A673 (cell line): ENCODE data around the gene CA5B. TPM values are rescaled to one million over a fixed set of nuclear protein-coding genes. Genes with fewer than 3 reads are reported as not detected.
"Not testable (repeated sequence)": the region's sequence is repeated elsewhere in the genome, so short reads cannot be mapped to it uniquely, and the experiment has no call there.

Experiments used
- BruUV-seq: library from RNA; stranded (reverse); fragments of 400-500 nt; replicated peaks from 2 replicates; lab custom pipeline; 2021; lab: Mats Ljungman, UMichigan
- CTCF ChIA-PET: fragments of 300-600 bp; sonication (Branson Sonifier 250); formaldehyde crosslinking; loops from one replicate; lab custom pipeline; 2022; ENCODE audit warnings: antibody characterized with exemption; lab: Charles Lee
- POLR2A ChIA-PET: fragments of 300-600 bp; sonication (Branson Sonifier 250); formaldehyde crosslinking; loops from one replicate; lab custom pipeline; 2022; ENCODE audit warnings: antibody characterized with exemption; ENCODE audit not compliant: low non-redundant PET; lab: Charles Lee
- DNase-seq: peaks from one replicate; pipeline ENCODE4 v3.0.0-alpha.2; 2015; ENCODE audit warnings: low spot score
- H3K27ac ChIP-seq: fragments of 200-600 bp; sonication (generic); 2 replicates; pipeline ENCODE4 v1.5.1; 2016; ENCODE audit warnings: mixed run types, low read depth, mild to moderate bottlenecking, mixed read lengths, antibody characterized with exemption, low read length; ENCODE audit not compliant: poor library complexity, severe bottlenecking
- H3K27me3 ChIP-seq: fragments of 200-600 bp; sonication (generic); replicated peaks from 2 replicates; pipeline ENCODE4 v1.6.1; 2017; ENCODE audit warnings: mixed run types, low read depth, mild to moderate bottlenecking, mixed read lengths, antibody characterized with exemption, low read length; ENCODE audit not compliant: insufficient read depth, poor library complexity
- H3K36me3 ChIP-seq: fragments of 200-600 bp; sonication (generic); 2 replicates; pipeline ENCODE4 v1.6.1; 2016; ENCODE audit warnings: mixed run types, mild to moderate bottlenecking, mixed read lengths, antibody characterized with exemption, low read length; ENCODE audit not compliant: insufficient read depth, poor library complexity, severe bottlenecking
- H3K4me1 ChIP-seq: fragments of 200-600 bp; sonication (generic); 2 replicates; pipeline ENCODE4 v1.6.1; 2017; ENCODE audit warnings: mixed run types, mild to moderate bottlenecking, mixed read lengths, antibody characterized with exemption, low read length; ENCODE audit not compliant: insufficient read depth, poor library complexity, severe bottlenecking
- H3K4me3 ChIP-seq: fragments of 200-600 bp; sonication (generic); 2 replicates; pipeline ENCODE4 v1.5.1; 2016; ENCODE audit warnings: low read depth, mixed run types, mild to moderate bottlenecking, mixed read lengths, low read length; ENCODE audit not compliant: poor library complexity, severe bottlenecking
- H3K9me3 ChIP-seq: fragments of 200-600 bp; sonication (generic); 2 replicates; pipeline ENCODE4 v1.6.1; 2016; ENCODE audit warnings: mixed run types, low read depth, mild to moderate bottlenecking, mixed read lengths, antibody characterized with exemption, low read length; ENCODE audit not compliant: poor library complexity, severe bottlenecking
- CTCF ChIP-seq: fragments of 300-800, 200-600 bp; sonication (generic); conservative IDR thresholded peaks from 2 replicates; pipeline ENCODE4 v1.5.1; 2017; ENCODE audit warnings: low read depth, mild to moderate bottlenecking, antibody characterized with exemption, low read length, moderate library complexity, mixed read lengths
- EZH2 ChIP-seq: fragments of 200-600 bp; sonication (generic); IDR thresholded peaks from 2 replicates; pipeline ENCODE4 v1.6.1; 2017; ENCODE audit warnings: borderline replicate concordance, low read depth, mild to moderate bottlenecking, mixed read lengths, antibody characterized with exemption, low read length; ENCODE audit not compliant: poor library complexity, severe bottlenecking
- intact Hi-C: fragments of 100-400 bp; cut with micrococcal nuclease; formaldehyde crosslinking; loops from one replicate; pipeline ENCODE4 v1.10.0; 2022; ENCODE audit not compliant: unreplicated experiment
- total RNA-seq: library from RNA; stranded (reverse); gene quantifications from 2 replicates; pipeline ENCODE4 v1.2.3, GENCODE V29; 2021

CA5B gene
- total RNA-seq, 1 experiment from 2014 or later = 9.4 TPM

GRCh38 chrX:15745179-15745578, 7.1 kb downstream of the CA5B start:
- no peak for DNase-seq
- CTCF ChIA-PET = interaction anchor here (0.6 kb wide), 2 partner anchors 15 to 144 kb away, joined by 3 read pairs; no protein-coding TSS in a partner anchor
- POLR2A ChIA-PET = interaction anchor here (0.7 kb wide), 1 partner anchor 9 kb away, joined by 7 read pairs; no protein-coding TSS in a partner anchor
- Histone ChIP-seq H3K4me3 (no peak overlapping the region), H3K9me3 (no peaks in the 10 kb centered on the region), H3K27ac (no peak overlapping the region), H3K4me1 (no peaks in the 10 kb centered on the region), H3K27me3 (no peaks in the 10 kb centered on the region), H3K36me3 (no peaks in the 10 kb centered on the region)
- intact Hi-C loops = no loop called here
- BruUV-seq = no TSS peak
- no peak for TF ChIP-seq EZH2
- no peak for TF ChIP-seq CTCF

- H3K36me3 ChIP-seq, intact Hi-C loops, DNase-seq, BruUV-seq, H3K9me3 ChIP-seq, CTCF ChIA-PET, POLR2A ChIA-PET, H3K27me3 ChIP-seq, H3K4me1 ChIP-seq, H3K27ac ChIP-seq, H3K4me3 ChIP-seq: not testable (repeated sequence)
These were observed 8.6 kb downstream of the CA5B start for GRCh38 chrX:15746651-15747050.

- intact Hi-C loops = no loop called here
- Histone ChIP-seq H3K27ac (no peak overlapping the region), H3K27me3 (no peaks in the 10 kb centered on the region), H3K36me3 (no peaks in the 10 kb centered on the region), H3K4me1 (no peaks in the 10 kb centered on the region), H3K4me3 (no peak overlapping the region), H3K9me3 (no peaks in the 10 kb centered on the region)
- BruUV-seq = no TSS peak
- POLR2A ChIA-PET = no interaction called here
- TF ChIP-seq CTCF (no peak), EZH2 (no peak)
- CTCF ChIA-PET = no interaction called here
- DNase-seq = no peak
These were observed 9.6 kb downstream of the CA5B start for GRCh38 chrX:15747626-15748173.

GRCh38 chrX:15748841-15749240, 10.8 kb downstream of the CA5B start:
- BruUV-seq = no TSS peak
- ChIA-PET CTCF (no interaction called here), POLR2A (no interaction called here)
- H3K36me3 ChIP-seq = no peaks in the 10 kb centered on the region
- no peak overlapping the region for H3K4me3 ChIP-seq
- H3K9me3 ChIP-seq = no peaks in the 10 kb centered on the region
- H3K4me1 ChIP-seq = no peaks in the 10 kb centered on the region
- intact Hi-C loops = no loop called here
- no peak overlapping the region for H3K27ac ChIP-seq
- TF ChIP-seq CTCF (no peak), EZH2 (no peak)
- H3K27me3 ChIP-seq = no peaks in the 10 kb centered on the region
- no peak for DNase-seq
